H9 (cell line): ENCODE data around the gene ARHGDIB. TPM values are rescaled to one million over a fixed set of nuclear protein-coding genes. Genes with fewer than 3 reads are reported as not detected.

Experiments
- DNase-seq: peaks from one replicate; pipeline ENCODE4 v3.0.0-alpha.2; 2017
- H2AFZ ChIP-seq: one replicate; pipeline ENCODE4 v1.6.1; 2013; ENCODE audit warnings: mild to moderate bottlenecking, low read length, control low read depth, moderate library complexity
- H2AK5ac ChIP-seq: 2 replicates; pipeline ENCODE4 v1.6.1; 2013; ENCODE audit warnings: low read length, control low read depth, mixed read lengths; ENCODE audit not compliant: insufficient read length
- H2BK120ac ChIP-seq: one replicate; pipeline ENCODE4 v1.6.1; 2013; ENCODE audit warnings: low read depth, mild to moderate bottlenecking, low read length, control low read depth, inconsistent platforms; ENCODE audit not compliant: poor library complexity, severe bottlenecking
- H2BK12ac ChIP-seq: 2 replicates; pipeline ENCODE4 v1.6.1; 2013; ENCODE audit warnings: low read length, control low read depth, mixed read lengths, low read depth; ENCODE audit not compliant: insufficient read length
- H2BK15ac ChIP-seq: 2 replicates; pipeline ENCODE4 v1.6.1; 2013; ENCODE audit warnings: low read depth, low read length, control low read depth
- H2BK20ac ChIP-seq: one replicate; pipeline ENCODE4 v1.6.1; 2013; ENCODE audit warnings: low read depth, mild to moderate bottlenecking, low read length, control low read depth, inconsistent platforms; ENCODE audit not compliant: poor library complexity, severe bottlenecking
- H2BK5ac ChIP-seq: 2 replicates; pipeline ENCODE4 v1.6.1; 2013; ENCODE audit warnings: low read length, control low read depth, mixed read lengths; ENCODE audit not compliant: insufficient read length
- H3K14ac ChIP-seq: 2 replicates; pipeline ENCODE4 v1.6.1; 2013; ENCODE audit warnings: low read length, control low read depth; ENCODE audit not compliant: insufficient read depth
- H3K18ac ChIP-seq: 2 replicates; pipeline ENCODE4 v1.6.1; 2013; ENCODE audit warnings: low read depth, mild to moderate bottlenecking, mixed read lengths, low read length, control low read depth; ENCODE audit not compliant: insufficient read length
- H3K23ac ChIP-seq: 2 replicates; pipeline ENCODE4 v1.6.1; 2013; ENCODE audit warnings: low read length, control low read depth, mixed read lengths, low read depth; ENCODE audit not compliant: insufficient read length
- H3K23me2 ChIP-seq: 2 replicates; pipeline ENCODE4 v1.6.1; 2013; ENCODE audit warnings: low read depth, mild to moderate bottlenecking, mixed read lengths, low read length, control low read depth; ENCODE audit not compliant: insufficient read length, poor library complexity, severe bottlenecking
- H3K27ac ChIP-seq: 2 replicates; pipeline ENCODE4 v1.5.1; 2013; ENCODE audit warnings: low read length, control low read depth, mixed read lengths, low read depth; ENCODE audit not compliant: insufficient read length
- H3K27me3 ChIP-seq: 2 replicates; pipeline ENCODE4 v1.6.1; 2013; ENCODE audit warnings: low read length, control low read depth, inconsistent platforms; ENCODE audit not compliant: insufficient read depth
- H3K4ac ChIP-seq: 2 replicates; pipeline ENCODE4 v1.6.1; 2013; ENCODE audit warnings: low read depth, mild to moderate bottlenecking, control low read depth, inconsistent platforms, low read length, moderate library complexity
- H3K4me1 ChIP-seq: 2 replicates; pipeline ENCODE4 v1.6.1; 2013; ENCODE audit warnings: low read length, control low read depth, inconsistent platforms; ENCODE audit not compliant: insufficient read depth
- H3K4me2 ChIP-seq: 2 replicates; pipeline ENCODE4 v1.6.1; 2013; ENCODE audit warnings: low read length, control low read depth, mixed read lengths; ENCODE audit not compliant: insufficient read length, insufficient read depth
- H3K56ac ChIP-seq: 2 replicates; pipeline ENCODE4 v1.6.1; 2013; ENCODE audit warnings: low read depth, mild to moderate bottlenecking, mixed read lengths, low read length, control low read depth; ENCODE audit not compliant: insufficient read length
- H3K79me1 ChIP-seq: 2 replicates; pipeline ENCODE4 v1.6.1; 2013; ENCODE audit warnings: low read depth, mild to moderate bottlenecking, moderate library complexity, low read length, control low read depth, inconsistent platforms; ENCODE audit not compliant: insufficient read depth, poor library complexity, severe bottlenecking
- H3K79me2 ChIP-seq: 2 replicates; pipeline ENCODE4 v1.6.1; 2013; ENCODE audit warnings: low read length, control low read depth, inconsistent platforms; ENCODE audit not compliant: insufficient read depth
- H3K9ac ChIP-seq: 2 replicates; pipeline ENCODE4 v1.6.1; 2013; ENCODE audit warnings: low read length, control low read depth, mixed read lengths; ENCODE audit not compliant: insufficient read length; ENCODE audit errors: extremely low read depth
- H3K9me3 ChIP-seq: one replicate; pipeline ENCODE4 v1.6.1; 2013; ENCODE audit warnings: low read depth, low read length, inconsistent platforms; ENCODE audit not compliant: control insufficient read depth
- H3T11ph ChIP-seq: one replicate; pipeline ENCODE4 v1.6.1; 2013; ENCODE audit warnings: mild to moderate bottlenecking, low read length, control low read depth, inconsistent platforms
- H4K20me1 ChIP-seq: one replicate; pipeline ENCODE4 v1.6.1; 2013; ENCODE audit not compliant: control insufficient read depth, insufficient read length, insufficient read depth
- H4K5ac ChIP-seq: 2 replicates; pipeline ENCODE4 v1.6.1; 2013; ENCODE audit warnings: low read depth, mild to moderate bottlenecking, mixed read lengths, low read length, control low read depth; ENCODE audit not compliant: insufficient read length
- H4K8ac ChIP-seq: replicated peaks from 2 replicates; pipeline ENCODE4 v1.6.1; 2013; ENCODE audit warnings: low read length, control low read depth, mixed read lengths, low read depth; ENCODE audit not compliant: insufficient read length
- H4K91ac ChIP-seq: 2 replicates; pipeline ENCODE4 v1.6.1; 2013; ENCODE audit warnings: low read depth, mild to moderate bottlenecking, moderate library complexity, mixed read lengths, low read length, control low read depth; ENCODE audit not compliant: insufficient read length
- H3K27ac Mint-ChIP-seq, 3 experiments: 2 replicates in 2 of 3; 3 replicates in 1 of 3; pipeline ENCODE4 v1.8.0; 2020 to 2021; ENCODE audit warnings: mixed read lengths in 3 of 3, mild to moderate bottlenecking in 1 of 3, moderate library complexity in 1 of 3
- H3K27me3 Mint-ChIP-seq: 2 replicates; pipeline ENCODE4 v1.8.0; 2021; ENCODE audit warnings: low read depth, mild to moderate bottlenecking, moderate library complexity, mixed read lengths
- H3K36me3 Mint-ChIP-seq, 3 experiments: 2 replicates in 2 of 3; 3 replicates in 1 of 3; pipeline ENCODE4 v1.8.0; 2020 to 2021; ENCODE audit warnings: low read depth in 3 of 3, mixed read lengths in 3 of 3; ENCODE audit not compliant: insufficient read depth in 1 of 3
- H3K4me1 Mint-ChIP-seq, 2 experiments: 2 replicates each; pipeline ENCODE4 v1.8.0; 2020; ENCODE audit warnings: mixed read lengths in 2 of 2
- H3K4me3 Mint-ChIP-seq, 2 experiments: 2 replicates in 1 of 2; 3 replicates in 1 of 2; pipeline ENCODE4 v1.8.0; 2020 to 2021; ENCODE audit warnings: mild to moderate bottlenecking in 2 of 2, mixed read lengths in 2 of 2, moderate library complexity in 1 of 2
- H3K9me3 Mint-ChIP-seq, 2 experiments: 2 replicates in 1 of 2; 3 replicates in 1 of 2; pipeline ENCODE4 v1.8.0; 2020; ENCODE audit warnings: mild to moderate bottlenecking in 2 of 2, mixed read lengths in 2 of 2, moderate library complexity in 1 of 2
- CTCF ChIP-seq: fragments of 200-600 bp; sonication (generic); conservative IDR thresholded peaks from 3 replicates; pipeline ENCODE4 v1.8.0; 2021; ENCODE audit warnings: antibody characterized with exemption, mild to moderate bottlenecking
- WGBS: extraction: QIAGEN DNeasy Blood & Tissue Kit; methylation state at CpG from one replicate; pipeline ENCODE4 v1.1.7; 2013; ENCODE audit warnings: missing lambda C conversion rate, low lambda C conversion rate, mixed read lengths; ENCODE audit not compliant: insufficient read length; ENCODE audit errors: extremely low coverage; 5-methylcytosine and 5-hydroxymethylcytosine counted together
- total RNA-seq: library from RNA; stranded (reverse); gene quantifications from 2 replicates; pipeline ENCODE4 v1.2.1, GENCODE V29; 2021

ARHGDIB gene
- total RNA-seq, 1 experiment from 2014 or later, result 0.44 TPM

DNA sequence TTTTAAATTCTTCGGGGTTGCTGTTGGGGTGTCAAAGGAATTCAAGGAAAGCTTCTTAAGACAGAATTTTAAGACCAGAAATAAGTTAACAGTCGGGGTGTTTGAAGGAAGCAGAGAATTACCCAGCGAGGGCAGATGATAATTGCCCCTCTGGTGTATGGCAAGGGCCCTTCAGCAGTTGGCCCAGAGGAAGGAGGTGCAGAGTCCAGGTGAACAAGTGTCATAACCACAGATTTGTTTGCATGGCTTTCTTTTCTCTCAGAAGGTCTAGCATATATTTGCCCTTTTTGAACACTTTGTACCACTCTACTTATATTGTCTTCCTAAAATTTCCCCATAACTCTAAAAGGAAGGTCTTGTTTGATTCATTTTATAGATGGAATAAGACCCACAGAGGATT is 13.2 kb upstream of the ARHGDIB start:
- Histone ChIP-seq H2BK15ac (no peak overlapping the region), H4K5ac (no peak overlapping the region), H3K9me3 (no peaks in the 10 kb centered on the region), H2BK120ac (no peak overlapping the region), H3K18ac (no peak overlapping the region), H3K79me2 (no peaks in the 10 kb centered on the region), H3T11ph (no peak overlapping the region), H3K4ac (no peak overlapping the region), H3K56ac (no peak overlapping the region), H3K9ac (no peak overlapping the region), H2AK5ac (no peak overlapping the region), H3K27me3 (no peaks in the 10 kb centered on the region), H3K79me1 (no peaks in the 10 kb centered on the region), H3K27ac (no peak overlapping the region), H2BK20ac (no peak overlapping the region), H2BK5ac (no peak overlapping the region), H2AFZ (no peak overlapping the region), H3K4me2 (no peak overlapping the region), H3K23me2 (no peaks in the 10 kb centered on the region), H3K4me1 (no peaks in the 10 kb centered on the region), H4K20me1 (no peaks in the 10 kb centered on the region), H2BK12ac (no peak overlapping the region), H4K8ac (no peak overlapping the region), H4K91ac (no peak overlapping the region), H3K14ac (no peak overlapping the region), H3K23ac (no peak overlapping the region)
- H3K36me3 Mint-ChIP-seq, result no peaks in the 10 kb centered on the region
- no peak for DNase-seq
- WGBS, result no CpG with 5 or more reads among the region's 3 CpGs
- H3K9me3 Mint-ChIP-seq, result no peaks in the 10 kb centered on the region
- no peaks in the 10 kb centered on the region; a peak in 1 of 4 replicates for H3K4me1 Mint-ChIP-seq
- no peaks in the 10 kb centered on the region for H3K27me3 Mint-ChIP-seq
- no peak overlapping the region for H3K27ac Mint-ChIP-seq
- H3K4me3 Mint-ChIP-seq, result no peak overlapping the region
- no peak for TF ChIP-seq CTCF
